ENCODE data around the gene HMGXB3.

HMGXB3 gene

GRCh38 chr5:150065886-150066285 is 65.3 kb downstream of the HMGXB3 start:
- no peak for DNase-seq (ENCODE audit: extremely low read depth in 1 of 2, low read depth in 1 of 2)

- no peak for DNase-seq (ENCODE audit: extremely low read depth in 1 of 2, low read depth in 1 of 2)
Observed at GRCh38 chr5:150066436-150066835, 65.9 kb downstream of the HMGXB3 start.

GRCh38 chr5:150066901-150067396 is 66.4 kb downstream of the HMGXB3 start:
- DNase-seq (ENCODE audit: extremely low read depth in 1 of 2, low read depth in 1 of 2), result no peak

GRCh38 chr5:150067405-150067960 is 66.9 kb downstream of the HMGXB3 start:
- no peak for DNase-seq (ENCODE audit: extremely low read depth in 1 of 2, low read depth in 1 of 2)

- no peak for DNase-seq (ENCODE audit: extremely low read depth in 1 of 2, low read depth in 1 of 2)
Observed at GRCh38 chr5:150068071-150068470, 67.5 kb downstream of the HMGXB3 start.

GRCh38 chr5:150068472-150068871 is 67.9 kb downstream of the HMGXB3 start:
- no peak for DNase-seq (ENCODE audit: extremely low read depth in 1 of 2, low read depth in 1 of 2)

- DNase-seq (ENCODE audit: extremely low read depth in 1 of 2, low read depth in 1 of 2), result no peak
Observed at GRCh38 chr5:150068961-150069645, 68.6 kb downstream of the HMGXB3 start.

GRCh38 chr5:150069672-150070627 is 69.4 kb downstream of the HMGXB3 start:
- DNase-seq (ENCODE audit: extremely low read depth in 1 of 2, low read depth in 1 of 2), result no peak

GRCh38 chr5:150070821-150071220 is 70.3 kb downstream of the HMGXB3 start:
- DNase-seq (ENCODE audit: extremely low read depth in 1 of 2, low read depth in 1 of 2), result no peak

- DNase-seq (ENCODE audit: extremely low read depth in 1 of 2, low read depth in 1 of 2), result no peak
Observed at GRCh38 chr5:150073086-150073625, 72.6 kb downstream of the HMGXB3 start.

- DNase-seq (ENCODE audit: extremely low read depth in 1 of 2, low read depth in 1 of 2), result no peak
Observed at GRCh38 chr5:150073677-150074076, 73.1 kb downstream of the HMGXB3 start.

GRCh38 chr5:150075233-150075632 is 74.7 kb downstream of the HMGXB3 start:
- no peak for DNase-seq (ENCODE audit: extremely low read depth in 1 of 2, low read depth in 1 of 2)

GRCh38 chr5:150075806-150076205 is 75.3 kb downstream of the HMGXB3 start:
- DNase-seq (ENCODE audit: extremely low read depth in 1 of 2, low read depth in 1 of 2), result no peak

- no peak for DNase-seq (ENCODE audit: extremely low read depth in 1 of 2, low read depth in 1 of 2)
Observed at GRCh38 chr5:150077060-150077459, 76.5 kb downstream of the HMGXB3 start.

- DNase-seq (ENCODE audit: extremely low read depth in 1 of 2, low read depth in 1 of 2), result no peak
Observed at GRCh38 chr5:150077996-150078801, 77.7 kb downstream of the HMGXB3 start.

GRCh38 chr5:150078802-150079689 is 78.5 kb downstream of the HMGXB3 start:
- DNase-seq (ENCODE audit: extremely low read depth in 1 of 2, low read depth in 1 of 2), result no peak

GRCh38 chr5:150079909-150080461 is 79.4 kb downstream of the HMGXB3 start:
- no peak for DNase-seq (ENCODE audit: extremely low read depth in 1 of 2, low read depth in 1 of 2)

- no peak for DNase-seq (ENCODE audit: extremely low read depth in 1 of 2, low read depth in 1 of 2)
Observed at GRCh38 chr5:150080696-150081435, 80.3 kb downstream of the HMGXB3 start.
